Measurements from ENCODE around the gene YY1.
"Not testable (repeated sequence)": the region's sequence is repeated elsewhere in the genome, so short reads cannot be mapped to it uniquely, and the experiment has no call there.

YY1 gene

DNA sequence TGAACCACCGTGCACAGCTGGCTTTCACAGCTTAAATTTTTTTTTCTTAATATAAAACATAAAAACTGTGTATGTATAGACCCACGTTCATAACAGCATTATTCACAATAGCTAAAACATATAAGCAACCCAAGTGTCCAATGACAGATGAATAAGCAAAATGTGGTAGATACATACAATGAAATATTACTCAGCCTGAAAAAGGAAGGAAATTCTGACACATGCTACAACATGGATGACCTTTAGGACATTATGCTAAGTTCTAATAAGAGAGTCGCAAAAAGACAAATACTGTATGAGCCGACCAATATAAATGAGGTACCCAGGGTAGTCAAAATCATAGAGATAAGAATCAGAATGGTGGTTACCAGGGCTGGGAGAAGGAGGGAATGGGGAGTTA, 13.8 kb upstream of the YY1 start:
- H3K27ac ChIP-seq: no peak overlapping the region
- TF ChIP-seq, protein P1, sequence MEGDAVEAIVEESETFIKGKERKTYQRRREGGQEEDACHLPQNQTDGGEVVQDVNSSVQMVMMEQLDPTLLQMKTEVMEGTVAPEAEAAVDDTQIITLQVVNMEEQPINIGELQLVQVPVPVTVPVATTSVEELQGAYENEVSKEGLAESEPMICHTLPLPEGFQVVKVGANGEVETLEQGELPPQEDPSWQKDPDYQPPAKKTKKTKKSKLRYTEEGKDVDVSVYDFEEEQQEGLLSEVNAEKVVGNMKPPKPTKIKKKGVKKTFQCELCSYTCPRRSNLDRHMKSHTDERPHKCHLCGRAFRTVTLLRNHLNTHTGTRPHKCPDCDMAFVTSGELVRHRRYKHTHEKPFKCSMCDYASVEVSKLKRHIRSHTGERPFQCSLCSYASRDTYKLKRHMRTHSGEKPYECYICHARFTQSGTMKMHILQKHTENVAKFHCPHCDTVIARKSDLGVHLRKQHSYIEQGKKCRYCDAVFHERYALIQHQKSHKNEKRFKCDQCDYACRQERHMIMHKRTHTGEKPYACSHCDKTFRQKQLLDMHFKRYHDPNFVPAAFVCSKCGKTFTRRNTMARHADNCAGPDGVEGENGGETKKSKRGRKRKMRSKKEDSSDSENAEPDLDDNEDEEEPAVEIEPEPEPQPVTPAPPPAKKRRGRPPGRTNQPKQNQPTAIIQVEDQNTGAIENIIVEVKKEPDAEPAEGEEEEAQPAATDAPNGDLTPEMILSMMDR (conservative IDR thresholded peaks at IDR 0.05): no peak

DNA sequence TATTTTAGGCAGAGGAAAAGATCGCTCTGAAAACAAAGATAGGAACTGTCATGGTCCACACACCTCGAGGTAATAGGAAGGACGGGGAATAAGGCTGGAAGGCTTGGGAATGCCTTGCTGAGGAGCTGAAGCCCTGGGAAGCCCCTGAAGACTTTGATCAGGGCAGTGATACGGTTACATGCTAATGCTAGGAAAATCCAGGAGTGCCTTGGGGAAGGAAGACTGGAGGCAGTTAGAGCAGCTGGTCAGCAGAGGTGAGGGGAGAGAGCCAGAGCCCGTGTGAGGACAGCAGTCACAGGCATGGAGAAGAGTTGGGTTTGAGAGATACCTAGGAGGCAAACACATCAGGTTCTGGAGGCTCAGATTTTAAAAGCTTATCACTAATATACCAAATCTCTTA, 8.6 kb upstream of the YY1 start:
- no peak overlapping the region for H3K27ac ChIP-seq
- TF ChIP-seq, protein P1 (conservative IDR thresholded peaks at IDR 0.05): no peak
- TF ChIP-seq ZFX (IDR thresholded peaks at IDR 0.05): no peak

DNA sequence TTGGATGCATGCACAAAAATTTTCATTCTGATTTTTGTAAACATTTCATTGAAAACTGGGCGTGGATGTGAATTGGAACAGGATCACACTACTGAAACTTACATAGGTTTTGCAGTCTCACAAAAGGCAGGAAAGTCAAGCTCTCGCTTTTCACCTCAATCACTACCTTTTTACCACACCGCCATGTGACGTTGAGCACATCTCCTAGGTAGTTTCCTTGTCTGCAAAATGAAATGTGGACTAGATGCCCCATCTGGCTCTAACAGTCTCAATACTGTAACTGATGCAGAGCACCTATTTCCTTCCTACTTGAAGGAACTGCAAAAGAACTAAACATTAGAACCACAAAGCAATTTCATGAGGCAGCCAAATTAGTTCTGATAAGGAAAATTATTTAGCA, 4.4 kb upstream of the YY1 start:
- no peak overlapping the region for H3K27ac ChIP-seq
- TF ChIP-seq ZFX (IDR thresholded peaks at IDR 0.05): no peak
- TF ChIP-seq, protein P1 (conservative IDR thresholded peaks at IDR 0.05): no peak

DNA sequence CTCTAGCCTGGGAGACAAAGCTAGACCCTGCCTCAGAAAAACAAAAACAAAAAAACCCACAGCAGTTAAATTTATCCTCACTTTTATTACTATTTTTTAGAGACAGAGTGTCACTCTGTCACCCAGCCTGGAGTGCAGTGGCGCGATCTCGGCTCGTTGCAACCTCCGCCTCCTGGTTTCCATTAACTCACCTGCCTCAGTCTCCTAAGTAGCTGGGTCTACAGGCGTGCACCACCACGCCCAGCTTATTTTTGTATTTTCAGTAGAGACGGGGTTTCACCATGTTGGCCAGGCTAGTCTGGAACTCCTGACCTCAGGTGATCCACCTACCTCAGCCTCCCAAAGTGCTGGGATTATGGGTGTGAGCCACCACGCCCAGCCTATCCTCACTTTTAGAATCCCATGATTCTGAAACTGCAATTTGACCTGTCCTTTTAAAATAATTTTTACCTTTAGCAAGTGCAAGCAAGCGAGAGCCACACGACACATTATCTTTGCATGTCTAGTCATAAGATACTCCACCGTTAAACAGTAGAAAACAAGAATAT, 2.6 kb upstream of the YY1 start:
- H3K27ac ChIP-seq: not testable (repeated sequence)

DNA sequence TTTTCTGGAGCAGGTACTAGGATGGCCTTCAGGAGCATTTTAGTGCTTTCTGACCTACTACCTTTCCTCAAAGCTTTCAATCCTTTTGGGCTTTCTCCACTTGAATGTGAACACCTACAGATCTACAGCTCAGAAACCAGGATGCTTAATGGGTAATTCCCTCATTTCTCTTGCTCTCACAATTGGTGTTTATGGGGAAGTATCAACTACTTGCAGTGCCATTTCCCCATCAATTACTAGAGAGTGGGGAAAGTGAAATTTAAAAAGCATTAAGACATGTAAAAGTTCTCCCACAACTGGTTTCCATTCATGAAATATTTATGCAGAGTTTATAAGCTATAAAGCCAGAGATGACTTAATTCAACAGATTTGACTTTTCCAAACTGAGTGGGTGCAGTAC, 2.1 kb upstream of the YY1 start:
- no peak overlapping the region for H3K27ac ChIP-seq
- TF ChIP-seq ZFX (IDR thresholded peaks at IDR 0.05): no peak
- TF ChIP-seq, protein P1 (conservative IDR thresholded peaks at IDR 0.05): no peak

DNA sequence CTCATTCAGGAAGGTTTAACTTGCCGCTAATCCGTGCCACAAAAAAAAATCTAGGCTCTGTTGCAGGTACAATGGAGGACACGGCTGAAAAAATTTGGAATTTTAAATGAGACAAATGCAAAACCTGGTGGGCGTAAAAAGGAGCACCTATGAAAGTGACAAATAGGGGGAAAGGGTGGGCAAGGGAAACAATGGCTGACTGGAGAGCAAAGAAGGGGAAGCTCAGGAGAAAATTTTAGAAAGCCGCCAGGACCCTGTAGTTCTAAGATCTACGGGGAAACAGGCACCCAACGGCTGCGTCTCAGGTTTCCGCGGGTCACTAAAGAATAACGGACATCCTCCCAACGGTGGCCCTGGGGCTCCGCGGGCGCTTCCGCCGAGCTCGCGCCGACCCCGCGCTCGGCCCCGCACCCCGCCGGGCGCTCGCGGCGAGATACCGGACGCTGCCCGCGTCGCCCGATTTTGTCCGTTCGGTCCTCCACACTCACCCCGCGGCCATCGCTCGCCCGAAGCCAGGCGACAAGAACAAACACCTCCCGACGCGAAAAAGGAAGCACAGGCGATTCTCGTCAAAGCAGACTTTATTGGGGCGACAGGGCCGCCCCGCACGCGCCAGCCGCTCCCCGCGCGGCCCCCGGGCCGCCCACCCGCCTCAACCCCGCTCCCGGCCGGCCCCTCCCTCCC, 1.1 kb upstream of the YY1 start:
- H3K27ac ChIP-seq: peak overlapping the region; percentile 99

DNA sequence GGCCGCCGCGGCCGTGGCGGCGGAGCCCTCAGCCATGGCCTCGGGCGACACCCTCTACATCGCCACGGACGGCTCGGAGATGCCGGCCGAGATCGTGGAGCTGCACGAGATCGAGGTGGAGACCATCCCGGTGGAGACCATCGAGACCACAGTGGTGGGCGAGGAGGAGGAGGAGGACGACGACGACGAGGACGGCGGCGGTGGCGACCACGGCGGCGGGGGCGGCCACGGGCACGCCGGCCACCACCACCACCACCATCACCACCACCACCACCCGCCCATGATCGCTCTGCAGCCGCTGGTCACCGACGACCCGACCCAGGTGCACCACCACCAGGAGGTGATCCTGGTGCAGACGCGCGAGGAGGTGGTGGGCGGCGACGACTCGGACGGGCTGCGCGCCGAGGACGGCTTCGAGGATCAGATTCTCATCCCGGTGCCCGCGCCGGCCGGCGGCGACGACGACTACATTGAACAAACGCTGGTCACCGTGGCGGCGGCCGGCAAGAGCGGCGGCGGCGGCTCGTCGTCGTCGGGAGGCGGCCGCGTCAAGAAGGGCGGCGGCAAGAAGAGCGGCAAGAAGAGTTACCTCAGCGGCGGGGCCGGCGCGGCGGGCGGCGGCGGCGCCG, 381 bp downstream of the YY1 start:
- H3K27ac ChIP-seq: peak overlapping the region; percentile 99
- TF ChIP-seq, protein P1 (conservative IDR thresholded peaks at IDR 0.05): no peak
- 0 out of 2 replicates have a peak, but pooled peaks have one; percentile 24 for TF ChIP-seq ZFX (IDR thresholded peaks at IDR 0.05)

More for the DNA sequence above, 1.1 kb upstream of the YY1 start:
- peak; percentile 28; the same call in 1 of the 2 replicates for TF ChIP-seq ZFX (IDR thresholded peaks at IDR 0.05)
- TF ChIP-seq, protein P1 (conservative IDR thresholded peaks at IDR 0.05): no peak

Measured in C4-2B (cell line).